ENCODE data around the gene YES1.

- TF ChIP-seq CTCF (IDR thresholded peaks at IDR 0.05; ENCODE audit: low read depth, low read length) (no peak), EZH2phosphoT487 (IDR thresholded peaks at IDR 0.05; ENCODE audit: low read depth) (no peak)
Observed at GRCh38 chr18:765764-766549, 46.1 kb downstream of the YES1 start.

Measured in OCI-LY3 (cell line).